ENCODE measurements around the gene UBE2O. TPM values are rescaled to one million over a fixed set of nuclear protein-coding genes. Genes with fewer than 3 reads are reported as not detected.

The UBE2O gene
- total and polyA plus RNA-seq, 4 donors: 3.3 to 71.5 (median 9.2) TPM

GRCh38 chr17:76402711-76403110, 50.2 kb downstream of the UBE2O start (continued):
- TF ChIP-seq CTCF (IDR thresholded peaks at IDR 0.05; ENCODE audit: low read depth, low read length, missing input control): no peak
- TF ChIP-seq ATF3 (IDR thresholded peaks at IDR 0.05): no peak

- WGBS: 94% methylated on average over 33 of the region's 33 CpGs
Measured at GRCh38 chr17:76399175-76400172, 53.5 kb downstream of the UBE2O start.

GRCh38 chr17:76398523-76399174, 54.3 kb downstream of the UBE2O start:
- H3K27me3 ChIP-seq (ENCODE audit: control insufficient read depth in 4 of 4, insufficient read depth in 4 of 4, low read length in 3 of 4): no peaks in the 10 kb centered on the region
- H3K4me3 ChIP-seq (ENCODE audit: low read depth in 1 of 3, low read length in 3 of 3): no peak overlapping the region
- no peak overlapping the region for H3K27ac ChIP-seq (ENCODE audit: low read depth in 1 of 2, low read length in 2 of 2)
- no peaks in the 10 kb centered on the region for H3K9me3 ChIP-seq (ENCODE audit: control insufficient read depth in 4 of 4, low read length in 3 of 4)
- peaks cover 11 to 55% (median 26%) of the 10 kb centered on the region in 4 donors for H3K36me3 ChIP-seq (ENCODE audit: control insufficient read depth in 4 of 4, insufficient read depth in 3 of 4, low read depth in 1 of 4, low read length in 3 of 4)
- DNase-seq (ENCODE audit: low spot score): no peak
- no peaks in the 10 kb centered on the region for H3K4me1 ChIP-seq (ENCODE audit: control insufficient read depth in 4 of 4, insufficient read depth in 4 of 4, low read length in 3 of 4)
- TF ChIP-seq CTCF (IDR thresholded peaks at IDR 0.05; ENCODE audit: low read depth, low read length, missing input control) (peak; percentile 1), RAD21 (IDR thresholded peaks at IDR 0.05) (no peak), TAF1 (conservative IDR thresholded peaks at IDR 0.05) (no peak), FOXA2 (IDR thresholded peaks at IDR 0.05) (no peak), ZBTB33 (IDR thresholded peaks at IDR 0.05) (no peak), RXRA (IDR thresholded peaks at IDR 0.05) (no peak)
- 86% methylated on average over 20 of the region's 20 CpGs for WGBS
- no peak overlapping the region for H3K9ac ChIP-seq (ENCODE audit: low read depth in 1 of 2, low read length in 2 of 2)

More at GRCh38 chr17:76399175-76400172, 53.5 kb downstream of the UBE2O start:
- H3K4me1 ChIP-seq (ENCODE audit: control insufficient read depth in 4 of 4, insufficient read depth in 4 of 4, low read length in 3 of 4): no peaks in the 10 kb centered on the region
- H3K36me3 ChIP-seq (ENCODE audit: control insufficient read depth in 4 of 4, insufficient read depth in 3 of 4, low read depth in 1 of 4, low read length in 3 of 4): peaks cover 11 to 54% (median 22%) of the 10 kb centered on the region in 4 donors
- DNase-seq (ENCODE audit: low spot score): no peak
- no peak overlapping the region for H3K9ac ChIP-seq (ENCODE audit: low read depth in 1 of 2, low read length in 2 of 2)
- H3K27me3 ChIP-seq (ENCODE audit: control insufficient read depth in 4 of 4, insufficient read depth in 4 of 4, low read length in 3 of 4): no peaks in the 10 kb centered on the region
- no peak overlapping the region for H3K27ac ChIP-seq (ENCODE audit: low read depth in 1 of 2, low read length in 2 of 2)
- H3K9me3 ChIP-seq (ENCODE audit: control insufficient read depth in 4 of 4, low read length in 3 of 4): no peaks in the 10 kb centered on the region
- no peak overlapping the region for H3K4me3 ChIP-seq (ENCODE audit: low read depth in 1 of 3, low read length in 3 of 3)
- no peak for TF ChIP-seq HNF4G (IDR thresholded peaks at IDR 0.05)
- no peak for TF ChIP-seq HNF4A (conservative IDR thresholded peaks at IDR 0.05)
- no peak for TF ChIP-seq EGR1 (IDR thresholded peaks at IDR 0.05; ENCODE audit: low read depth in 2 of 2)
- no peak for TF ChIP-seq FOXA1 (IDR thresholded peaks at IDR 0.05)
- TF ChIP-seq FOXA2 (IDR thresholded peaks at IDR 0.05): no peak
- no peak for TF ChIP-seq ZBTB33 (IDR thresholded peaks at IDR 0.05)
- no peak for TF ChIP-seq GABPA (IDR thresholded peaks at IDR 0.05 in 1 of 2, conservative IDR thresholded peaks at IDR 0.05 in 1 of 2)
- no peak for TF ChIP-seq MAX (IDR thresholded peaks at IDR 0.05)

Measured in liver (tissue), 9 donors.